HG03457 (cell line): ENCODE data around the gene DPPA5.
"Not testable (repeated sequence)": the region's sequence is repeated elsewhere in the genome, so short reads cannot be mapped to it uniquely, and the experiment has no call there.

Experiments
- ATAC-seq: cut with Tn5 transposase; IDR thresholded peaks from one replicate; pipeline ENCODE4 v1.9.1; 2021; ENCODE audit warnings: moderate number of reproducible peaks; ENCODE audit not compliant: unreplicated experiment

The DPPA5 gene

DNA sequence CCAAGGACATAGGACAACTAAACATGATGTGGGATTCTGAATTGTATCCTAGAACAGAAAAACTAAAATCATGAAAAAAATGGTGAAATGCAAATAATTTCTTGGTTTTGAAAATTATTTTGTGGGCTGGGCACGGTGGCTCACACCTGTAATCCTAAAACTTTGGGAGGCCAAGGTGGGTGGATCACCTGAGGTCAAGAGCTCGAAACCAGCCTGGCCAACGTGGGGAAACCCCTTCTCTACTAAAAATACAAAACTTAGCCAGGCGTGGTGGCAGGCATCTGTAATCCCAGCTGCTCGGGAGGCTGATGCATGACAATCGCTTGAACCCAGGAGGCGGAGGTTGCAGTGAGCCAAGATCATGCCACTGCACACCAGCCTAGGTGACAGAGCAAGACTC is 50.3 kb downstream of the DPPA5 start:
- not testable (repeated sequence) for ATAC-seq
